ENCODE measurements around the gene SLC26A6. TPM values are rescaled to one million over a fixed set of nuclear protein-coding genes. Genes with fewer than 3 reads are reported as not detected.
A peak's percentile ranks its signal among the peaks of the same experiment; 100 is the strongest.

The SLC26A6 gene
- total and polyA plus RNA-seq, 2 of the 13 experiments (the other 11 are each of a cell fraction or from before 2014, with no cell fraction given): 40.7 to 184 TPM

GRCh38 chr3:48661501-48662144 lies 26.4 kb upstream of the SLC26A6 start (continued):
- TF ChIP-seq FLYWCH1 (CRISPR knock-in tag; IDR thresholded peaks at IDR 0.05) (peak; percentile 100), MED13 (CRISPR knock-in tag; IDR thresholded peaks at IDR 0.05) (peak; percentile 100), ZNF451 (CRISPR knock-in tag; IDR thresholded peaks at IDR 0.05) (peak; percentile 100), IRF1 (CRISPR knock-in tag; IDR thresholded peaks at IDR 0.05; ENCODE audit: low read depth) (peak; percentile 99), RNF2 (conservative IDR thresholded peaks at IDR 0.05; ENCODE audit: low read depth) (no peak), GZF1 (CRISPR knock-in tag; IDR thresholded peaks at IDR 0.05) (peak; percentile 97), ATF3 (CRISPR knock-in tag; IDR thresholded peaks at IDR 0.05) (peak; percentile 99), ZNF20 (CRISPR knock-in tag; IDR thresholded peaks at IDR 0.05) (peak; percentile 100), ZNF12 (CRISPR knock-in tag; IDR thresholded peaks at IDR 0.05) (peak; percentile 99), ZFP82 (CRISPR knock-in tag; IDR thresholded peaks at IDR 0.05; ENCODE audit: borderline replicate concordance) (peak; percentile 100), AHR (CRISPR knock-in tag; IDR thresholded peaks at IDR 0.05) (peak; percentile 100), HMGA1 (CRISPR knock-in tag; conservative IDR thresholded peaks at IDR 0.05) (no peak), DMTF1 (CRISPR knock-in tag; IDR thresholded peaks at IDR 0.05) (peak; percentile 97), ZNF776 (CRISPR knock-in tag; IDR thresholded peaks at IDR 0.05) (peak; percentile 100), PRDM10 (CRISPR knock-in tag; IDR thresholded peaks at IDR 0.05; ENCODE audit: low read depth) (peak; percentile 97), SMARCC2 (IDR thresholded peaks at IDR 0.05) (no peak), ZNF280D (CRISPR knock-in tag; IDR thresholded peaks at IDR 0.05) (peak; percentile 100)

Data from HepG2 (cell line).